NCI-H2081 treated with DMSO at 0.1 percent for 48 hours (cell line): ENCODE measurements around the gene USP20.
A peak's percentile ranks its signal among the peaks of the same experiment; 100 is the strongest.

Experiments
- DNase-seq: peaks from one replicate; lab custom pipeline; 2025; lab: John Stamatoyannopoulos, UW

Gene USP20

GRCh38 chr9:129875687-129876395, 40.6 kb downstream of the USP20 start:
- DNase-seq, result no peak

GRCh38 chr9:129876815-129877214, 41.6 kb downstream of the USP20 start:
- DNase-seq, result no peak

GRCh38 chr9:129878291-129878690, 43.0 kb downstream of the USP20 start:
- DNase-seq, result no peak

- DNase-seq, result no peak
Observed at GRCh38 chr9:129879103-129879699, 43.9 kb downstream of the USP20 start.

GRCh38 chr9:129879991-129880653, 44.9 kb downstream of the USP20 start:
- no peak for DNase-seq

- no peak for DNase-seq
Observed at GRCh38 chr9:129880654-129881546, 45.6 kb downstream of the USP20 start.

GRCh38 chr9:129881547-129882324, 46.5 kb downstream of the USP20 start:
- no peak for DNase-seq

- peak; percentile 33 for DNase-seq
Observed at GRCh38 chr9:129884220-129885017, 49.2 kb downstream of the USP20 start.

GRCh38 chr9:129885018-129885669, 49.9 kb downstream of the USP20 start:
- no peak for DNase-seq

- no peak for DNase-seq
Observed at GRCh38 chr9:129885670-129886106, 50.4 kb downstream of the USP20 start.

GRCh38 chr9:129886226-129887174, 51.2 kb downstream of the USP20 start:
- DNase-seq, result no peak

GRCh38 chr9:129887334-129888292, 52.4 kb downstream of the USP20 start:
- DNase-seq, result no peak

- no peak for DNase-seq
Observed at GRCh38 chr9:129888293-129889121, 53.2 kb downstream of the USP20 start.

- no peak for DNase-seq
Observed at GRCh38 chr9:129889122-129889940, 54.1 kb downstream of the USP20 start.

GRCh38 chr9:129889941-129890717, 54.9 kb downstream of the USP20 start:
- no peak for DNase-seq
